ENCODE data around the gene NCK2. TPM values are rescaled to one million over a fixed set of nuclear protein-coding genes. Genes with fewer than 3 reads are reported as not detected.

NCK2 gene
- total RNA-seq, 4 donors from 2014 or later = 14.7 to 47.5 (median 29.3) TPM

- TF ChIP-seq CTCF (IDR thresholded peaks at IDR 0.05) (no peak), POLR2A (IDR thresholded peaks at IDR 0.05) (no peak)
- Histone ChIP-seq H3K4me1 (no peaks in the 10 kb centered on the region), H3K27ac (no peak overlapping the region), H3K9me3 (no peaks in the 10 kb centered on the region), H3K4me3 (no peak overlapping the region), H3K36me3 (no peaks in the 10 kb centered on the region), H3K27me3 (no peaks in the 10 kb centered on the region)
- no peak for DNase-seq
- intact Hi-C loops (cut with DNase I; ENCODE audit: low total_unique reads) = no loop called here
Measured at GRCh38 chr2:105783972-105784371, 39.3 kb downstream of the NCK2 start.

- TF ChIP-seq CTCF (IDR thresholded peaks at IDR 0.05) = no peak
- no peak for TF ChIP-seq POLR2A (IDR thresholded peaks at IDR 0.05)
- Histone ChIP-seq H3K4me3 (no peak overlapping the region), H3K27ac (no peak overlapping the region), H3K36me3 (no peaks in the 10 kb centered on the region), H3K27me3 (no peaks in the 10 kb centered on the region), H3K9me3 (no peaks in the 10 kb centered on the region), H3K4me1 (no peaks in the 10 kb centered on the region)
- DNase-seq = no peak
- intact Hi-C loops (cut with DNase I; ENCODE audit: low total_unique reads) = no loop called here
Measured at GRCh38 chr2:105784589-105784988, 39.9 kb downstream of the NCK2 start.

- Histone ChIP-seq H3K9me3 (no peaks in the 10 kb centered on the region), H3K27ac (no peak overlapping the region), H3K4me1 (peaks cover 0 to 4% of the 10 kb centered on the region in 2 donors), H3K27me3 (no peaks in the 10 kb centered on the region), H3K4me3 (no peak overlapping the region), H3K36me3 (no peaks in the 10 kb centered on the region)
- intact Hi-C loops (cut with DNase I; ENCODE audit: low total_unique reads) = no loop called here
- no peak for DNase-seq
- TF ChIP-seq CTCF (IDR thresholded peaks at IDR 0.05) = no peak
- no peak for TF ChIP-seq POLR2A (IDR thresholded peaks at IDR 0.05)
Measured at GRCh38 chr2:105785095-105785847, 40.6 kb downstream of the NCK2 start.

- Histone ChIP-seq H3K4me1 (peaks cover 0 to 14% of the 10 kb centered on the region in 2 donors), H3K9me3 (no peaks in the 10 kb centered on the region), H3K36me3 (no peaks in the 10 kb centered on the region), H3K27ac (no peak overlapping the region), H3K27me3 (no peaks in the 10 kb centered on the region), H3K4me3 (no peak overlapping the region)
- intact Hi-C loops (cut with DNase I; ENCODE audit: low total_unique reads) = no loop called here
- DNase-seq = no peak
- TF ChIP-seq POLR2A (IDR thresholded peaks at IDR 0.05) (no peak), CTCF (IDR thresholded peaks at IDR 0.05) (no peak)
Measured at GRCh38 chr2:105786231-105787230, 41.8 kb downstream of the NCK2 start.
